ENCODE results near the gene LRRK2.
A peak's percentile ranks its signal among the peaks of the same experiment; 100 is the strongest.
"Not testable (repeated sequence)": the region's sequence is repeated elsewhere in the genome, so short reads cannot be mapped to it uniquely, and the experiment has no call there.

LRRK2 gene

GRCh38 chr12:40224439-40225291 lies at the start of gene LRRK2:
Gene LRRK2, plus strand, starts transcription at chr12:40224997. Its CDS starts 135 bp downstream, at chr12:40225132.
- peak; percentile 87 to 93 (median 88) for DNase-seq

GRCh38 chr12:40175045-40175444 lies 49.8 kb upstream of the LRRK2 start:
- DNase-seq, result no peak

- DNase-seq, result no peak
Measured at GRCh38 chr12:40175489-40175888, 49.3 kb upstream of the LRRK2 start.

GRCh38 chr12:40178701-40179100 lies 46.1 kb upstream of the LRRK2 start:
- no peak for DNase-seq

- DNase-seq, result no peak
Measured at GRCh38 chr12:40181490-40181889, 43.3 kb upstream of the LRRK2 start.

GRCh38 chr12:40183715-40184114 lies 41.1 kb upstream of the LRRK2 start:
- no peak for DNase-seq

- DNase-seq, result no peak
Measured at GRCh38 chr12:40184493-40185302, 40.1 kb upstream of the LRRK2 start.

GRCh38 chr12:40185303-40185693 lies 39.5 kb upstream of the LRRK2 start:
- DNase-seq, result no peak

GRCh38 chr12:40188558-40189320 lies 36.1 kb upstream of the LRRK2 start:
- no peak for DNase-seq

- DNase-seq, result peak; percentile 62 to 74 (median 73)
Measured at GRCh38 chr12:40192704-40193255, 32.0 kb upstream of the LRRK2 start.

GRCh38 chr12:40194846-40195245 lies 30.0 kb upstream of the LRRK2 start:
- no peak for DNase-seq

GRCh38 chr12:40197590-40197989 lies 27.2 kb upstream of the LRRK2 start:
- no peak for DNase-seq

- no peak for DNase-seq
Measured at GRCh38 chr12:40198601-40199000, 26.2 kb upstream of the LRRK2 start.

GRCh38 chr12:40202095-40203059 lies 22.4 kb upstream of the LRRK2 start:
- peak in 2 of 3 donors; percentile 45 to 65 for DNase-seq

GRCh38 chr12:40203060-40203430 lies 21.8 kb upstream of the LRRK2 start:
- DNase-seq, result no peak

- no peak for DNase-seq
Measured at GRCh38 chr12:40204337-40204736, 20.5 kb upstream of the LRRK2 start.

- no peak for DNase-seq
Measured at GRCh38 chr12:40207551-40207950, 17.2 kb upstream of the LRRK2 start.

- peak; percentile 83 to 94 (median 92) for DNase-seq
Measured at GRCh38 chr12:40208707-40209446, 15.9 kb upstream of the LRRK2 start.

- no peak for DNase-seq
Measured at GRCh38 chr12:40209886-40210285, 14.9 kb upstream of the LRRK2 start.

GRCh38 chr12:40211186-40211585 lies 13.6 kb upstream of the LRRK2 start:
- not testable (repeated sequence) for DNase-seq

- no peak for DNase-seq
Measured at GRCh38 chr12:40212566-40212965, 12.2 kb upstream of the LRRK2 start.
